ENCODE results near the gene SMARCC2. TPM values are rescaled to one million over a fixed set of nuclear protein-coding genes. Genes with fewer than 3 reads are reported as not detected.
A peak's percentile ranks its signal among the peaks of the same experiment; 100 is the strongest.

The SMARCC2 gene
- total RNA-seq, 6 donors from 2014 or later, result 71.4 to 258 (median 93.9) TPM

DNA sequence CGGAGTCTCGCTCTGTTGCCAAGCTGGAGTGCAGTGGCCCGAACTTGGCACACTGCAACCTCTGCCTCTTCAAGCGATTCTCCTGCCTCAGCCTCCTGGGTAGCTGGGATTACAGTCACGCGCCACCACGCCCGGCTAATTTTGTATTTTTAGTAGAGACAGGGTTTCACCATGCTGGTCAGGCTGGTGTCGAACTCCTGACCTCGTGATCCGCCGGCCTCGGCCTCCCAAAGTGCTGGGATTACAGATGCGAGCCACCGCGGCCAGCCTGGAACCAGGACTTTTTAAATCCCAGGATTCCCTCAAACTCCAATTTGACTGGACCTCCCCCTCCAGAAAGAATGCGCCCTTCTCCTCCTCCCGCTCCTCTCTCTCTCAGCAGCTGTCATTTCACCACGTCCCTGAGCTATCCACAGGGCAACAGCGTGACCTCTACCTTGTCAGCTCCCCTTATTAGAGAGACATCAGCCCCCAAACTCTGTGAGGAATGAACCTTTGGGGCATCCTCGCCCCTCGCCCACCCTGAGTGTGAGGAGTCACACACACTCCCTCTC lies 59.3 kb downstream of the SMARCC2 start:
- H3K27ac ChIP-seq, result peak overlapping the region; percentile 84 to 95 (median 90)
- ATAC-seq (ENCODE audit: low FRiP score in 2 of 2) (no peak), DNase-seq (no peak)
- H3K4me1 ChIP-seq, result peaks cover 31 to 49% (median 36%) of the 10 kb centered on the region in 4 donors
- H3K27me3 ChIP-seq, result no peaks in the 10 kb centered on the region
- H3K36me3 ChIP-seq, result peaks cover 18 to 47% (median 41%) of the 10 kb centered on the region in 4 donors
- 61 to 62% methylated on average over 22 of the region's 22 CpGs for WGBS, 2 donors
- TF ChIP-seq POLR2A (IDR thresholded peaks at IDR 0.05), result no peak
- TF ChIP-seq, protein P1, sequence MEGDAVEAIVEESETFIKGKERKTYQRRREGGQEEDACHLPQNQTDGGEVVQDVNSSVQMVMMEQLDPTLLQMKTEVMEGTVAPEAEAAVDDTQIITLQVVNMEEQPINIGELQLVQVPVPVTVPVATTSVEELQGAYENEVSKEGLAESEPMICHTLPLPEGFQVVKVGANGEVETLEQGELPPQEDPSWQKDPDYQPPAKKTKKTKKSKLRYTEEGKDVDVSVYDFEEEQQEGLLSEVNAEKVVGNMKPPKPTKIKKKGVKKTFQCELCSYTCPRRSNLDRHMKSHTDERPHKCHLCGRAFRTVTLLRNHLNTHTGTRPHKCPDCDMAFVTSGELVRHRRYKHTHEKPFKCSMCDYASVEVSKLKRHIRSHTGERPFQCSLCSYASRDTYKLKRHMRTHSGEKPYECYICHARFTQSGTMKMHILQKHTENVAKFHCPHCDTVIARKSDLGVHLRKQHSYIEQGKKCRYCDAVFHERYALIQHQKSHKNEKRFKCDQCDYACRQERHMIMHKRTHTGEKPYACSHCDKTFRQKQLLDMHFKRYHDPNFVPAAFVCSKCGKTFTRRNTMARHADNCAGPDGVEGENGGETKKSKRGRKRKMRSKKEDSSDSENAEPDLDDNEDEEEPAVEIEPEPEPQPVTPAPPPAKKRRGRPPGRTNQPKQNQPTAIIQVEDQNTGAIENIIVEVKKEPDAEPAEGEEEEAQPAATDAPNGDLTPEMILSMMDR (IDR thresholded peaks at IDR 0.05), result no peak
- no peak for TF ChIP-seq EP300 (IDR thresholded peaks at IDR 0.05)
- no peak for TF ChIP-seq POLR2AphosphoS5 (IDR thresholded peaks at IDR 0.05)
- no peaks in the 10 kb centered on the region for H3K9me3 ChIP-seq
- H3K4me3 ChIP-seq, result peak overlapping the region in 3 of 4 donors; percentile 63 to 94 (median 70)

DNA sequence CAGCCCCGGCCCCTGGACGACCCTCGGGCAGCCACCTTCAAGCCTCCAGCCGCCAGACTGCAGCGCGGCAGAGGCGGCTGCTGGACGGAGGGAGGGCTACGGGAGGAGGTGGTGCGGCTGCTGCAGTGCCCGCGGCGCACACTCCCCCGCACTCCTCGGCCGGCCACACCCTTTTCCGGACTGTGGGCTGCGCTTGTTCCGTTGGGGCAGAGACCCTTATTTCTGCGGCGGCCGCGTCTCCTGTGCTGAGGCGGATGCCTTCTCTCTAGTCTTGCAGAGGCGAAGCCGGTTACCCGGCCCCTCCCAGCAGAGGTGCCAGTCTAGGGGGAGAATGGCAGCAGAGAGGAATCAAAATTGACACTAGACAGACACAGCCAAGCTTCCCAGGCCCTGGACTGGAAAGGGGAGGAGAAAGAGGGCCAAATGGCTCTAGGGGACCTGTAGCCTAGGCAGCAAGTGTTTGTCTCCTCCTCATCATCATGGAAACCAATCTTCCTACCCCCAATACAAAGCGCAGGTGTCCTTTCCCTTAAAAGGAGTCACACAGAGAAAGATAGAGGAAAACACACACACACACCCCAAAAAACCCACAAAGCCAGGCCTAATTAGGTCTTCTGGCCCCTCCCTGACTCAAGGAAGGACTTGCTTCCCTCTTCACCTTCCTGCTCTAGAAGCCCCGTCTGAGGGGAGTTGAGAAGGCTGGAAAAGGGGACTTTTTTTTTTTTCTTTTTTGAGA lies 59.9 kb downstream of the SMARCC2 start:
- ATAC-seq (ENCODE audit: low FRiP score in 2 of 2), result peak; percentile 66 to 74
- peak overlapping the region; percentile 84 to 95 (median 90) for H3K27ac ChIP-seq
- peaks cover 14 to 41% (median 35%) of the 10 kb centered on the region in 4 donors for H3K36me3 ChIP-seq
- WGBS, 2 donors, result 1 to 2% methylated on average over 21 to 29 of the region's 29 CpGs
- no peaks in the 10 kb centered on the region for H3K9me3 ChIP-seq
- peaks cover 34 to 50% (median 40%) of the 10 kb centered on the region in 4 donors for H3K4me1 ChIP-seq
- peak overlapping the region; percentile 63 to 94 (median 80) for H3K4me3 ChIP-seq
- DNase-seq, result peak; percentile 81 to 91
- no peaks in the 10 kb centered on the region for H3K27me3 ChIP-seq
- TF ChIP-seq POLR2A (IDR thresholded peaks at IDR 0.05), result peak in 2 of 4 donors; percentile 42 to 62
- no peak for TF ChIP-seq EP300 (IDR thresholded peaks at IDR 0.05)
- TF ChIP-seq POLR2AphosphoS5 (IDR thresholded peaks at IDR 0.05), result peak; percentile 67 to 77
- TF ChIP-seq, protein P1 (IDR thresholded peaks at IDR 0.05), result peak in 1 of 6 experiments; percentile 9

DNA sequence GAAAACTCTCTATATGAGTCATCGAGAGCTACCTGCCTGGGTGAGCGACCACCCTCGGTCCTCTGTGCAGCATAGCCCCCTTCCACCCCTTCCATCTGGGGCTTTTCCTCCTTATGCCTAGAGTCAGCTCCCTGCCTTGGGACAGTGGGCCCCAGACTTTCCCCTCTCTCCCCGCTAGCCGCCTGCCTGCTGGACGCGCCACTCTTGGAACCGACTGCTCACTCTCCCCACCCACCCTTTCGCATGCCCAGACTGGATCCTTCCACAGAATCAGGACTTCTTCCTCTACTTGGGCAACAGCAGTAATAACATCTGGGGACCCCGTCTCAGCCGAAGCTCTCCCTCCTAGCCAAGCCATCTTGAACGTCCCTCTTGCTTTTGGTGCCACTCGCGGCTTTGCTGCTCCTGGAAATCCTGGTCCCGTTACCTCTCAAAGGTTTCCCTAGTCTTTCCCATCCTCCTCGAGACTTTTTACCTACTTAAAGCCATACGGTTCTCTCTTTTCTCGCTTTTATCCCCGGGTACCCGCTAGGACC lies 60.5 kb downstream of the SMARCC2 start:
- no peak for DNase-seq
- H3K27me3 ChIP-seq, result no peaks in the 10 kb centered on the region
- H3K4me1 ChIP-seq, result peaks cover 34 to 50% (median 41%) of the 10 kb centered on the region in 4 donors
- peak; percentile 0 to 41 for ATAC-seq (ENCODE audit: low FRiP score in 2 of 2)
- peaks cover 12 to 34% (median 30%) of the 10 kb centered on the region in 4 donors for H3K36me3 ChIP-seq
- peak overlapping the region; percentile 84 to 95 (median 90) for H3K27ac ChIP-seq
- TF ChIP-seq, protein P1 (IDR thresholded peaks at IDR 0.05), result no peak
- TF ChIP-seq EP300 (IDR thresholded peaks at IDR 0.05) (no peak), POLR2A (IDR thresholded peaks at IDR 0.05) (no peak), POLR2AphosphoS5 (IDR thresholded peaks at IDR 0.05) (no peak)
- 0% methylated on average over 17 to 20 of the region's 20 CpGs for WGBS, 2 donors
- H3K4me3 ChIP-seq, result peak overlapping the region; percentile 63 to 94 (median 80)
- no peaks in the 10 kb centered on the region for H3K9me3 ChIP-seq

DNA sequence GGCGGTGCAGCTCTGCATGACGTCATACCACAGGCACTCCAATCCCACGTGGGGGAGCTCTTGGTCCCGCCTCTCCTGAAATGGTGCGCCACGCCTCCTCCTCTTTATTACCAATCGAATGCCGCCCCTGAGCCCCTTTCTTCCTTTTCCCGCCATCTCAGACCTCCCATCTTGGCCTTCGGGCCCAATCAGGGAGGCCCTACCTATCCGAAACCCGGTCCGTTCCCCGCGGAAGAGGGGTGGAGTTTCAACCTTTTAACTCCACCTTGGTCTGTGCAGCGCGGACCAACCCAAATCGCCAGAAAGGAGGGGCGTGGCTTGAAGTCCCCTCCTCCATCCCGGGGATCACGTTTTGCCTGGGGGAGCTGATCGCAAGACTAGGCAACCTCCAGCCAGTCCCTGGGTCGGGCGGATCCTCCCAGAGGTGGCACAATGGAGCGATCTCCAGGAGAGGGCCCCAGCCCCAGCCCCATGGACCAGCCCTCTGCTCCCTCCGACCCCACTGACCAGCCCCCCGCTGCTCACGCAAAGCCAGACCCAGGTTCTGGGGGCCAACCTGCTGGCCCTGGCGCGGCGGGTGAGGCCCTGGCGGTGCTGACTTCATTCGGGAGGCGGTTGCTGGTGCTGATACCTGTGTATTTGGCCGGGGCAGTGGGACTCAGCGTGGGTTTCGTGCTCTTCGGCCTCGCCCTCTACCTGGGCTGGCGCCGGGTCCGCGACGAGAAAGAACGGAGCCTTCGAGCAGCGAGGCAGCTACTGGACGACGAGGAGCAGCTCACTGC lies 61.2 kb downstream of the SMARCC2 start, which contains the start of gene ESYT1:
ESYT1 (plus strand) TSS at position 380 of the 782 bp plus-strand sequence; CDS start at position 433, 53 bp downstream.
- H3K4me1 ChIP-seq, result peaks cover 34 to 50% (median 41%) of the 10 kb centered on the region in 4 donors
- peak within 1 kb of the TSS; percentile 84 to 95 (median 90) for H3K27ac ChIP-seq
- DNase-seq, result peak; percentile 90 to 99
- TF ChIP-seq POLR2AphosphoS5 (IDR thresholded peaks at IDR 0.05) (peak; percentile 73 to 98), EP300 (IDR thresholded peaks at IDR 0.05) (no peak), POLR2A (IDR thresholded peaks at IDR 0.05) (peak in 3 of 4 donors; percentile 59 to 96 (median 95))
- TF ChIP-seq, protein P1 (IDR thresholded peaks at IDR 0.05), result peak in 3 of 6 experiments; percentile 13 to 17 (median 17)
- WGBS, 2 donors, result 0% methylated on average over 15 to 33 of the region's 49 CpGs
- H3K4me3 ChIP-seq, result peak within 1 kb of the TSS; percentile 63 to 94 (median 80)
- ATAC-seq (ENCODE audit: low FRiP score in 2 of 2), result peak; percentile 95 to 98
- no peaks in the 10 kb centered on the region for H3K9me3 ChIP-seq
- no peaks in the 10 kb centered on the region for H3K27me3 ChIP-seq
- H3K36me3 ChIP-seq, result peaks cover 7 to 28% (median 23%) of the 10 kb centered on the region in 4 donors
